Measurements from ENCODE around the gene CBX1. TPM values are rescaled to one million over a fixed set of nuclear protein-coding genes. Genes with fewer than 3 reads are reported as not detected.

The CBX1 gene
- total and polyA plus RNA-seq, 2 of the 13 experiments (the other 11 are each of a cell fraction or from before 2014, with no cell fraction given) = 17.8 to 108 TPM

DNA sequence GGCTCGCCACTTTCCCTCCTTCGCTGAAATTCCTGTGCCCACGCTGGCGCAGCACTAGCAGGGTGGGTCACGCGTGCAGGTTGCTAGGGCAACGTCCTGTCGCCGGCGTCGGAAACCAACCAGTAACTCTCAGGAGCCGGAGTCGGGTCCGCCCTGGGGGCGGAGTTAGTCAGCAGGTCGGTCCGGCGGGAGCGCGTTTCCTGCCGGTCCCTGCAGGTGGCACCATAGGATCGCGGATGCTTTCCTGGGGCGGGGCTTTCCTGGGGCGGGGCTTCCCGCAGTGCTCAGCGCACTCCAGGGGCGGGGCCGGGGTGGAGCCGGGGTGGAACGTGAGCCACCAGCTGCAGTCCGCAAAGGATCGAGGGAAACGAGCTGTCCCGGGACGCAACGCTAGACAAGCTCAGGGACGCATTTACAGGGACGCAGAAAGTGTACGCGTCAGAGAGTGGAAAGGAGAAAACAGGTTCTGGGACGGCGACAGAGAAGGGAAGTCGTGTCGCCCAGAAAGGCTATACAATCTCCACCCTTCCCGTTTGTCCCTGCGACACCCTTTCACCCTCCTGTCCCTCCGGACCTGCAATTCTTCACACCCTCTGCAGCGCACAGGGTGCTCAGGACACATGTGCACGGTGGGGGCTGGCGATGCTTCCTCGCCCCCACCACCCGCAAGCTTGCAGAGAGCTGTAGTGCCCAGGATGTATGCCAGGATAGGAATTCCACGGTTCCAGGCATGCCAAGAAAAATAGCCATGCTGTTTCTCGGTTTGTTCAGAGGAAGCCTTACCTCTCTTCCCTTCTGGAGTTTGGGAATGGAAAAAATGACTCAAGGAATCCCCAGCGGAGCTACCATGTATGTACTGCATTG is 76.0 kb downstream of the CBX1 start (continued):
- TF ChIP-seq, protein P1, sequence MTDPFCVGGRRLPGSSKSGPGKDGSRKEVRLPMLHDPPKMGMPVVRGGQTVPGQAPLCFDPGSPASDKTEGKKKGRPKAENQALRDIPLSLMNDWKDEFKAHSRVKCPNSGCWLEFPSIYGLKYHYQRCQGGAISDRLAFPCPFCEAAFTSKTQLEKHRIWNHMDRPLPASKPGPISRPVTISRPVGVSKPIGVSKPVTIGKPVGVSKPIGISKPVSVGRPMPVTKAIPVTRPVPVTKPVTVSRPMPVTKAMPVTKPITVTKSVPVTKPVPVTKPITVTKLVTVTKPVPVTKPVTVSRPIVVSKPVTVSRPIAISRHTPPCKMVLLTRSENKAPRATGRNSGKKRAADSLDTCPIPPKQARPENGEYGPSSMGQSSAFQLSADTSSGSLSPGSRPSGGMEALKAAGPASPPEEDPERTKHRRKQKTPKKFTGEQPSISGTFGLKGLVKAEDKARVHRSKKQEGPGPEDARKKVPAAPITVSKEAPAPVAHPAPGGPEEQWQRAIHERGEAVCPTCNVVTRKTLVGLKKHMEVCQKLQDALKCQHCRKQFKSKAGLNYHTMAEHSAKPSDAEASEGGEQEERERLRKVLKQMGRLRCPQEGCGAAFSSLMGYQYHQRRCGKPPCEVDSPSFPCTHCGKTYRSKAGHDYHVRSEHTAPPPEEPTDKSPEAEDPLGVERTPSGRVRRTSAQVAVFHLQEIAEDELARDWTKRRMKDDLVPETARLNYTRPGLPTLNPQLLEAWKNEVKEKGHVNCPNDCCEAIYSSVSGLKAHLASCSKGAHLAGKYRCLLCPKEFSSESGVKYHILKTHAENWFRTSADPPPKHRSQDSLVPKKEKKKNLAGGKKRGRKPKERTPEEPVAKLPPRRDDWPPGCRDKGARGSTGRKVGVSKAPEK (CRISPR knock-in tag; IDR thresholded peaks at IDR 0.05; ENCODE audit: borderline replicate concordance) = no peak
- peak; percentile 30 for TF ChIP-seq ASH2L (IDR thresholded peaks at IDR 0.05; ENCODE audit: insufficient read length, low read depth, low read length)
- no peak for TF ChIP-seq ZNF549 (CRISPR knock-in tag; IDR thresholded peaks at IDR 0.05)
- TF ChIP-seq TBX3 (IDR thresholded peaks at IDR 0.05; ENCODE audit: borderline replicate concordance) = no peak
- no peak for TF ChIP-seq ZNF484 (CRISPR knock-in tag; IDR thresholded peaks at IDR 0.05; ENCODE audit: borderline replicate concordance, low read depth)
- no peak for TF ChIP-seq TRIM24 (CRISPR knock-in tag; IDR thresholded peaks at IDR 0.05)
- TF ChIP-seq RARG (CRISPR knock-in tag; IDR thresholded peaks at IDR 0.05; ENCODE audit: low read depth) = no peak
- TF ChIP-seq REXO4 (CRISPR knock-in tag; IDR thresholded peaks at IDR 0.05; ENCODE audit: borderline replicate concordance) = no peak
- no peak for TF ChIP-seq NFATC3 (CRISPR knock-in tag; IDR thresholded peaks at IDR 0.05)
- TF ChIP-seq ZBTB42 (CRISPR knock-in tag; IDR thresholded peaks at IDR 0.05) = peak; percentile 47; the same call in 1 of the 2 replicates
- TF ChIP-seq, protein P2, sequence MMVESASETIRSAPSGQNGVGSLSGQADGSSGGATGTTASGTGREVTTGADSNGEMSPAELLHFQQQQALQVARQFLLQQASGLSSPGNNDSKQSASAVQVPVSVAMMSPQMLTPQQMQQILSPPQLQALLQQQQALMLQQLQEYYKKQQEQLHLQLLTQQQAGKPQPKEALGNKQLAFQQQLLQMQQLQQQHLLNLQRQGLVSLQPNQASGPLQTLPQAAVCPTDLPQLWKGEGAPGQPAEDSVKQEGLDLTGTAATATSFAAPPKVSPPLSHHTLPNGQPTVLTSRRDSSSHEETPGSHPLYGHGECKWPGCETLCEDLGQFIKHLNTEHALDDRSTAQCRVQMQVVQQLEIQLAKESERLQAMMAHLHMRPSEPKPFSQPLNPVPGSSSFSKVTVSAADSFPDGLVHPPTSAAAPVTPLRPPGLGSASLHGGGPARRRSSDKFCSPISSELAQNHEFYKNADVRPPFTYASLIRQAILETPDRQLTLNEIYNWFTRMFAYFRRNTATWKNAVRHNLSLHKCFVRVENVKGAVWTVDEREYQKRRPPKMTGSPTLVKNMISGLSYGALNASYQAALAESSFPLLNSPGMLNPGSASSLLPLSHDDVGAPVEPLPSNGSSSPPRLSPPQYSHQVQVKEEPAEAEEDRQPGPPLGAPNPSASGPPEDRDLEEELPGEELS (CRISPR knock-in tag; IDR thresholded peaks at IDR 0.05) = 0 out of 2 replicates have a peak, but pooled peaks have one; percentile 35
- 0 out of 2 replicates have a peak, but pooled peaks have one; percentile 28 for TF ChIP-seq PHF8 (CRISPR knock-in tag; IDR thresholded peaks at IDR 0.05)
- TF ChIP-seq AKAP8 (CRISPR knock-in tag; IDR thresholded peaks at IDR 0.05) = no peak
- no peak for TF ChIP-seq ARNT (IDR thresholded peaks at IDR 0.05)
- TF ChIP-seq, protein P3, sequence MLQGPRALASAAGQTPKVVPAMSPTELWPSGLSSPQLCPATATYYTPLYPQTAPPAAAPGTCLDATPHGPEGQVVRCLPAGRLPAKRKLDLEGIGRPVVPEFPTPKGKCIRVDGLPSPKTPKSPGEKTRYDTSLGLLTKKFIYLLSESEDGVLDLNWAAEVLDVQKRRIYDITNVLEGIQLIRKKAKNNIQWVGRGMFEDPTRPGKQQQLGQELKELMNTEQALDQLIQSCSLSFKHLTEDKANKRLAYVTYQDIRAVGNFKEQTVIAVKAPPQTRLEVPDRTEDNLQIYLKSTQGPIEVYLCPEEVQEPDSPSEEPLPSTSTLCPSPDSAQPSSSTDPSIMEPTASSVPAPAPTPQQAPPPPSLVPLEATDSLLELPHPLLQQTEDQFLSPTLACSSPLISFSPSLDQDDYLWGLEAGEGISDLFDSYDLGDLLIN (CRISPR knock-in tag; IDR thresholded peaks at IDR 0.05; ENCODE audit: borderline replicate concordance) = peak; percentile 62; the same call in 1 of the 2 replicates
- TF ChIP-seq, protein P4, sequence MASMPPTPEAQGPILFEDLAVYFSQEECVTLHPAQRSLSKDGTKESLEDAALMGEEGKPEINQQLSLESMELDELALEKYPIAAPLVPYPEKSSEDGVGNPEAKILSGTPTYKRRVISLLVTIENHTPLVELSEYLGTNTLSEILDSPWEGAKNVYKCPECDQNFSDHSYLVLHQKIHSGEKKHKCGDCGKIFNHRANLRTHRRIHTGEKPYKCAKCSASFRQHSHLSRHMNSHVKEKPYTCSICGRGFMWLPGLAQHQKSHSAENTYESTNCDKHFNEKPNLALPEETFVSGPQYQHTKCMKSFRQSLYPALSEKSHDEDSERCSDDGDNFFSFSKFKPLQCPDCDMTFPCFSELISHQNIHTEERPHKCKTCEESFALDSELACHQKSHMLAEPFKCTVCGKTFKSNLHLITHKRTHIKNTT (CRISPR knock-in tag; IDR thresholded peaks at IDR 0.05) = no peak
- TF ChIP-seq TBX2 (CRISPR knock-in tag; IDR thresholded peaks at IDR 0.05; ENCODE audit: borderline replicate concordance) = peak; percentile 75
- no peak for TF ChIP-seq ZNF296 (CRISPR knock-in tag; conservative IDR thresholded peaks at IDR 0.05)
- no peak for TF ChIP-seq MEF2D (CRISPR knock-in tag; IDR thresholded peaks at IDR 0.05)
- TF ChIP-seq ZNF567 (CRISPR knock-in tag; IDR thresholded peaks at IDR 0.05; ENCODE audit: borderline replicate concordance) = no peak
- TF ChIP-seq ZNF230 (CRISPR knock-in tag; IDR thresholded peaks at IDR 0.05) = no peak
- TF ChIP-seq FLYWCH1 (CRISPR knock-in tag; IDR thresholded peaks at IDR 0.05) = no peak
